ENCODE data around the gene PRKG1.

GRCh38 chr10:51077507-51077906 is 3.2 kb downstream of the PRKG1 start:
- TF ChIP-seq, protein P1, sequence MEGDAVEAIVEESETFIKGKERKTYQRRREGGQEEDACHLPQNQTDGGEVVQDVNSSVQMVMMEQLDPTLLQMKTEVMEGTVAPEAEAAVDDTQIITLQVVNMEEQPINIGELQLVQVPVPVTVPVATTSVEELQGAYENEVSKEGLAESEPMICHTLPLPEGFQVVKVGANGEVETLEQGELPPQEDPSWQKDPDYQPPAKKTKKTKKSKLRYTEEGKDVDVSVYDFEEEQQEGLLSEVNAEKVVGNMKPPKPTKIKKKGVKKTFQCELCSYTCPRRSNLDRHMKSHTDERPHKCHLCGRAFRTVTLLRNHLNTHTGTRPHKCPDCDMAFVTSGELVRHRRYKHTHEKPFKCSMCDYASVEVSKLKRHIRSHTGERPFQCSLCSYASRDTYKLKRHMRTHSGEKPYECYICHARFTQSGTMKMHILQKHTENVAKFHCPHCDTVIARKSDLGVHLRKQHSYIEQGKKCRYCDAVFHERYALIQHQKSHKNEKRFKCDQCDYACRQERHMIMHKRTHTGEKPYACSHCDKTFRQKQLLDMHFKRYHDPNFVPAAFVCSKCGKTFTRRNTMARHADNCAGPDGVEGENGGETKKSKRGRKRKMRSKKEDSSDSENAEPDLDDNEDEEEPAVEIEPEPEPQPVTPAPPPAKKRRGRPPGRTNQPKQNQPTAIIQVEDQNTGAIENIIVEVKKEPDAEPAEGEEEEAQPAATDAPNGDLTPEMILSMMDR (IDR thresholded peaks at IDR 0.05): no peak
- TF ChIP-seq ZFX (IDR thresholded peaks at IDR 0.05; ENCODE audit: borderline replicate concordance): no peak
